ENCODE measurements around the gene COL9A3.

Gene COL9A3

DNA sequence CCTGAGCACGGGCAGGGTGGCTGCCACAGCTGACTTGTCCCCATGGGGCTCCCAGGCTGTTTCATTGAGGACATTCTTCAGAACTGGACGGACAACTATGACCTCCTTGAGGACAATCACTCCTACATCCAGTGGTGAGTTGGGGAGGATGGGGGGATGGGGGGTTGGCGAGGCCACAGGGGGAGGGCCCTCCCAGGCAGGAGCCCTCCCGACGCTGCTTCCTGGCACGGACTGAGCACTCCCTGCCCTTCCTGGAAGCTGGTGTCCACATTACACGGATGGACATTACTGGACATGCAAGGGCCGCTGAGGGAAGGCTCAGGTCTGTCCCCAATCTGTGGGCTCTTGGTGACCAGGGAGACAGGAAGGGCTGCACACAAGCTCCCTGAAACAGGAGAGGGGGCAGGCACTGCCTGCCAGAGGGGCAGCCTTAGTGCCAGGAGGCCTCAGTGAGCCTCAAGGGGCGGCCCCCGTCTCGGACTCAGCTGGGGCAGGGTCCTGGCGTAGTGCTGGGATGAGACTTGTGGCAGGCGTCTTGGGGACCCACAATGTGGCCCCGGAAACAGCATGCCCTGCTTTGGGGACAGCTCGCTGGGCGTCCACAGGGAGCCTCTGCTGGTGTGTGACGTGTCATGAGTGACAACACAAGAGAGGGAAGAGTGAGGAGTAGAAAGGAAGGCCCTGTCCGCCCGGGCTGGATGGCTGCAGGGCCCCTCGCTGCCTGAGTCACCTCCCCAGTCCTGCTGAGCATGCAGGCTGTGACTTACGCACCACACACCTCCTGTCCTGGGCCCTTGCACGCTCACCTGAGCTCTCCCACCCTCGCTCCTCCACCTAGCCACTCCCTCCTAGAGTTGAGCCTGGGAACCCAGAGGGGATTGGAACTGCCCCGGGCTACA, 7.1 kb upstream of the COL9A3 start:
- peaks cover 25% of the 10 kb centered on the region for H3K4me1 ChIP-seq (ENCODE audit: insufficient read depth, low read length, poor library complexity, severe bottlenecking)
- no peak overlapping the region for H3K9ac ChIP-seq (ENCODE audit: low read depth, low read length, poor library complexity, severe bottlenecking)
- peaks cover 28% of the 10 kb centered on the region; the same call in 1 of the 2 replicates for H3K36me3 ChIP-seq (ENCODE audit: insufficient read depth, low read length)
- H3K9me3 ChIP-seq (ENCODE audit: insufficient read depth, low read depth, low read length) = no peaks in the 10 kb centered on the region
- no peak for TF ChIP-seq EZH2phosphoT487 (IDR thresholded peaks at IDR 0.05; ENCODE audit: borderline replicate concordance)
- TF ChIP-seq, protein P1, sequence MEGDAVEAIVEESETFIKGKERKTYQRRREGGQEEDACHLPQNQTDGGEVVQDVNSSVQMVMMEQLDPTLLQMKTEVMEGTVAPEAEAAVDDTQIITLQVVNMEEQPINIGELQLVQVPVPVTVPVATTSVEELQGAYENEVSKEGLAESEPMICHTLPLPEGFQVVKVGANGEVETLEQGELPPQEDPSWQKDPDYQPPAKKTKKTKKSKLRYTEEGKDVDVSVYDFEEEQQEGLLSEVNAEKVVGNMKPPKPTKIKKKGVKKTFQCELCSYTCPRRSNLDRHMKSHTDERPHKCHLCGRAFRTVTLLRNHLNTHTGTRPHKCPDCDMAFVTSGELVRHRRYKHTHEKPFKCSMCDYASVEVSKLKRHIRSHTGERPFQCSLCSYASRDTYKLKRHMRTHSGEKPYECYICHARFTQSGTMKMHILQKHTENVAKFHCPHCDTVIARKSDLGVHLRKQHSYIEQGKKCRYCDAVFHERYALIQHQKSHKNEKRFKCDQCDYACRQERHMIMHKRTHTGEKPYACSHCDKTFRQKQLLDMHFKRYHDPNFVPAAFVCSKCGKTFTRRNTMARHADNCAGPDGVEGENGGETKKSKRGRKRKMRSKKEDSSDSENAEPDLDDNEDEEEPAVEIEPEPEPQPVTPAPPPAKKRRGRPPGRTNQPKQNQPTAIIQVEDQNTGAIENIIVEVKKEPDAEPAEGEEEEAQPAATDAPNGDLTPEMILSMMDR (conservative IDR thresholded peaks at IDR 0.05; ENCODE audit: low read length) = no peak
- no peaks in the 10 kb centered on the region for H3F3A ChIP-seq (ENCODE audit: low read depth)
- no peaks in the 10 kb centered on the region for H3K9me2 ChIP-seq (replicated peaks; ENCODE audit: low read depth, low read length)
- no peaks in the 10 kb centered on the region for H3K27me3 ChIP-seq (ENCODE audit: insufficient read depth, low read length, poor library complexity, severe bottlenecking)
- peaks cover 40% of the 10 kb centered on the region for H4K20me1 ChIP-seq (ENCODE audit: insufficient read depth, low read length, poor library complexity, severe bottlenecking)
- H3K4me2 ChIP-seq (ENCODE audit: low read depth, low read length, poor library complexity, severe bottlenecking) = no peak overlapping the region
- H2AFZ ChIP-seq (ENCODE audit: low read length) = no peak overlapping the region
- H3K4me3 ChIP-seq (ENCODE audit: low read length, poor library complexity, severe bottlenecking) = no peak overlapping the region
- peaks cover 42% of the 10 kb centered on the region for H3K79me2 ChIP-seq (ENCODE audit: insufficient read depth, low read length)

DNA sequence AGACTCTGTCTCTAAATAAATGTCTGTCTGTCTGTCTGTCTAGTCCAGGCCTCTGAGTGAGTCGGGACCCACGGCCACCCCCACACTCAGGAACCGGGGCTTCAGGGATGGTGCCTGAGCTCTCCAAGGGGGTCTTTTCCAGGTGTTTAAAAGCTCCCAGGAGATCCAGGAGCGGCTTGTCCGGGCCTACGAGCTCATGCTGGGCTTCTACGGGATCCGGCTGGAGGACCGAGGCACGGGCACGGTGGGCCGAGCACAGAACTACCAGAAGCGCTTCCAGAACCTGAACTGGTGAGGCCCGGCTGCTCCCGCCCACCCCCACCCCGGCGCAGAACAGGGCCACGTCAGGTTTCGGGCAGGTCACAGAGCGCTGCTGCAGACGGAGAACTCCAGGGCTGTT, 5.5 kb upstream of the COL9A3 start:
- peaks cover 28% of the 10 kb centered on the region; the same call in 1 of the 2 replicates for H3K36me3 ChIP-seq (ENCODE audit: insufficient read depth, low read length)

DNA sequence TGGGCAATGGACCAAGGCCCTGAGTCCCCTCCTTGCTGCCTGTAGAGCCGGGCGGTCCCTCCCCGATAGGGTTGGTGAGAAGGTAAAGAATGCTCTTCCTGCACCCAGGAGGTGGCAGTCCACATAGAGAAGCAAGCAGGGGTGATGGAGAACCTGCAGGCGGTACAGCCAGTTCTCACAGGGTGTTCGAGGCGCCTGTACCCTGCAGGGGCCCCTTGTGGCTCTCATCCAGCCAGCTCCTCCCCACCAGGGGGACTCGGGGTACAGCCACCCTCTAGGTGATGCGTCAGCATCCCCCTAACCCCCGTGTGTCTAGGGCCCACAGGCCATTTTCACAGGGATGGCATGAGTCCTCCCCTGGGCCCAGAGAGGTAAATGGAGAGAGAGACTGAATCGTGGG, 5.1 kb upstream of the COL9A3 start:
- Histone ChIP-seq H3K4me3 (ENCODE audit: low read length, poor library complexity, severe bottlenecking) (no peak overlapping the region), H3K9ac (ENCODE audit: low read depth, low read length, poor library complexity, severe bottlenecking) (no peak overlapping the region), H2AFZ (ENCODE audit: low read length) (no peak overlapping the region), H3K4me2 (ENCODE audit: low read depth, low read length, poor library complexity, severe bottlenecking) (no peak overlapping the region), H3F3A (ENCODE audit: low read depth) (no peaks in the 10 kb centered on the region), H3K9me3 (ENCODE audit: insufficient read depth, low read depth, low read length) (no peaks in the 10 kb centered on the region), H3K4me1 (ENCODE audit: insufficient read depth, low read length, poor library complexity, severe bottlenecking) (peaks cover 15% of the 10 kb centered on the region), H4K20me1 (ENCODE audit: insufficient read depth, low read length, poor library complexity, severe bottlenecking) (peaks cover 25% of the 10 kb centered on the region), H3K79me2 (ENCODE audit: insufficient read depth, low read length) (peaks cover 23% of the 10 kb centered on the region), H3K36me3 (ENCODE audit: insufficient read depth, low read length) (peaks cover 28% of the 10 kb centered on the region; the same call in 1 of the 2 replicates), H3K9me2 (replicated peaks; ENCODE audit: low read depth, low read length) (no peaks in the 10 kb centered on the region), H3K27me3 (ENCODE audit: insufficient read depth, low read length, poor library complexity, severe bottlenecking) (no peaks in the 10 kb centered on the region)
- no peak for TF ChIP-seq EZH2phosphoT487 (IDR thresholded peaks at IDR 0.05; ENCODE audit: borderline replicate concordance)
- TF ChIP-seq, protein P1 (conservative IDR thresholded peaks at IDR 0.05; ENCODE audit: low read length) = no peak

More for the DNA sequence above, 5.5 kb upstream of the COL9A3 start:
- Histone ChIP-seq H3K4me2 (ENCODE audit: low read depth, low read length, poor library complexity, severe bottlenecking) (no peak overlapping the region), H3K9me3 (ENCODE audit: insufficient read depth, low read depth, low read length) (no peaks in the 10 kb centered on the region), H3K27me3 (ENCODE audit: insufficient read depth, low read length, poor library complexity, severe bottlenecking) (no peaks in the 10 kb centered on the region), H2AFZ (ENCODE audit: low read length) (no peak overlapping the region), H3K79me2 (ENCODE audit: insufficient read depth, low read length) (peaks cover 27% of the 10 kb centered on the region), H4K20me1 (ENCODE audit: insufficient read depth, low read length, poor library complexity, severe bottlenecking) (peaks cover 29% of the 10 kb centered on the region), H3K4me1 (ENCODE audit: insufficient read depth, low read length, poor library complexity, severe bottlenecking) (peaks cover 19% of the 10 kb centered on the region), H3K9me2 (replicated peaks; ENCODE audit: low read depth, low read length) (no peaks in the 10 kb centered on the region), H3K4me3 (ENCODE audit: low read length, poor library complexity, severe bottlenecking) (no peak overlapping the region), H3K9ac (ENCODE audit: low read depth, low read length, poor library complexity, severe bottlenecking) (no peak overlapping the region), H3F3A (ENCODE audit: low read depth) (no peaks in the 10 kb centered on the region)
- TF ChIP-seq, protein P1 (conservative IDR thresholded peaks at IDR 0.05; ENCODE audit: low read length) = no peak
- no peak for TF ChIP-seq EZH2phosphoT487 (IDR thresholded peaks at IDR 0.05; ENCODE audit: borderline replicate concordance)

All from Loucy (cell line).